Erythroblast (primary cell): ENCODE measurements around the gene PSMD12.
"Not testable (repeated sequence)": the region's sequence is repeated elsewhere in the genome, so short reads cannot be mapped to it uniquely, and the experiment has no call there.

Experiments
- DNase-seq, 2 experiments: peaks; one replicate each; lab custom pipeline; 2025; lab: John Stamatoyannopoulos, UW
- GATA1 ChIP-seq: IDR thresholded peaks from 2 replicates; pipeline ENCODE4 v1.6.1; 2011; ENCODE audit warnings: low read depth, mild to moderate bottlenecking, control low read depth, low read length, moderate library complexity
- POLR2A ChIP-seq: IDR thresholded peaks from 2 replicates; pipeline ENCODE4 v1.6.1; 2011; ENCODE audit warnings: mild to moderate bottlenecking, low read length

The PSMD12 gene

GRCh38 chr17:67359960-67360791, 6.2 kb downstream of the PSMD12 start:
- DNase-seq, result peak; percentile 45 to 57
- TF ChIP-seq GATA1, result no peak
- TF ChIP-seq POLR2A, result no peak

- TF ChIP-seq GATA1 (no peak), POLR2A (no peak)
Observed at GRCh38 chr17:67358612-67359011, 7.8 kb downstream of the PSMD12 start.

GRCh38 chr17:67353929-67354574, 12.3 kb downstream of the PSMD12 start:
- TF ChIP-seq GATA1, result no peak
- no peak for TF ChIP-seq POLR2A
- DNase-seq, result no peak

More at GRCh38 chr17:67358612-67359011, 7.8 kb downstream of the PSMD12 start:
- no peak for DNase-seq

GRCh38 chr17:67353161-67353560, 13.2 kb downstream of the PSMD12 start:
- DNase-seq, result no peak
- TF ChIP-seq POLR2A (no peak), GATA1 (no peak)

GRCh38 chr17:67349420-67349819, 17.0 kb downstream of the PSMD12 start:
- no peak for DNase-seq
- no peak for TF ChIP-seq GATA1
- TF ChIP-seq POLR2A, result no peak

- DNase-seq, result no peak
- TF ChIP-seq POLR2A (no peak), GATA1 (no peak)
Observed at GRCh38 chr17:67347826-67348225, 18.6 kb downstream of the PSMD12 start.

GRCh38 chr17:67343237-67343636, 23.1 kb downstream of the PSMD12 start:
- no peak for TF ChIP-seq POLR2A
- TF ChIP-seq GATA1, result no peak
- no peak for DNase-seq

- DNase-seq, result not testable (repeated sequence)
Observed at GRCh38 chr17:67338353-67338752, 28.0 kb downstream of the PSMD12 start.

- TF ChIP-seq POLR2A (no peak), GATA1 (no peak)
- DNase-seq, result no peak
Observed at GRCh38 chr17:67336859-67337258, 29.5 kb downstream of the PSMD12 start.

- no peak for TF ChIP-seq GATA1
- TF ChIP-seq POLR2A, result no peak
- DNase-seq, result no peak
Observed at GRCh38 chr17:67335245-67335835, 31.0 kb downstream of the PSMD12 start.

- DNase-seq, result not testable (repeated sequence)
Observed at GRCh38 chr17:67332162-67332508, 34.2 kb downstream of the PSMD12 start.

GRCh38 chr17:67331381-67332161, 34.8 kb downstream of the PSMD12 start:
- DNase-seq, result not testable (repeated sequence)

GRCh38 chr17:67328026-67328425, 38.4 kb downstream of the PSMD12 start:
- no peak for DNase-seq
- TF ChIP-seq GATA1, result no peak
- no peak for TF ChIP-seq POLR2A

GRCh38 chr17:67326959-67327745, 39.2 kb downstream of the PSMD12 start:
- not testable (repeated sequence) for DNase-seq
